GM21381 (cell line): ENCODE measurements around the gene DEPDC4.

ENCODE experiments used
- ATAC-seq: cut with Tn5 transposase; IDR thresholded peaks from one replicate; pipeline ENCODE4 v1.9.1; 2021; ENCODE audit warnings: mild to moderate bottlenecking, moderate library complexity; ENCODE audit not compliant: unreplicated experiment

DEPDC4 gene

GRCh38 chr12:100219328-100220109 is 47.4 kb downstream of the DEPDC4 start:
- no peak for ATAC-seq

- ATAC-seq, result no peak
Measured at GRCh38 chr12:100216337-100216736, 50.5 kb downstream of the DEPDC4 start.

- ATAC-seq, result no peak
Measured at GRCh38 chr12:100215209-100215608, 51.7 kb downstream of the DEPDC4 start.

- no peak for ATAC-seq
Measured at GRCh38 chr12:100214518-100214917, 52.4 kb downstream of the DEPDC4 start.

GRCh38 chr12:100213016-100213891 is 53.6 kb downstream of the DEPDC4 start:
- no peak for ATAC-seq

GRCh38 chr12:100211698-100212097 is 55.2 kb downstream of the DEPDC4 start:
- ATAC-seq, result no peak

GRCh38 chr12:100208834-100209233 is 58.0 kb downstream of the DEPDC4 start:
- ATAC-seq, result no peak

- no peak for ATAC-seq
Measured at GRCh38 chr12:100207311-100207710, 59.6 kb downstream of the DEPDC4 start.

- no peak for ATAC-seq
Measured at GRCh38 chr12:100201604-100202423, 65.1 kb downstream of the DEPDC4 start.

- peak; percentile 87 for ATAC-seq
Measured at GRCh38 chr12:100200463-100201181, 66.3 kb downstream of the DEPDC4 start, which contains the start of gene ACTR6. TSS of gene ACTR6 (plus strand) at chr12:100200815. CDS start at chr12:100200852, 37 bp downstream.

- ATAC-seq, result peak; percentile 71
Measured at GRCh38 chr12:100199347-100200149, 67.3 kb downstream of the DEPDC4 start.

- ATAC-seq, result peak; percentile 7
Measured at GRCh38 chr12:100199023-100199346, 67.9 kb downstream of the DEPDC4 start.

- no peak for ATAC-seq
Measured at GRCh38 chr12:100197486-100197885, 69.4 kb downstream of the DEPDC4 start.

- no peak for ATAC-seq
Measured at GRCh38 chr12:100193085-100193484, 73.8 kb downstream of the DEPDC4 start.
